Type B pancreatic cell (in vitro differentiated cells): ENCODE results near the gene CD300LD. TPM values are rescaled to one million over a fixed set of nuclear protein-coding genes. Genes with fewer than 3 reads are reported as not detected.

Experiments used
- DNase-seq: peaks from one replicate; pipeline ENCODE4 v3.0.0; 2021; ENCODE audit warnings: mixed read lengths; ENCODE audit not compliant: unreplicated experiment; ENCODE audit errors: extremely low spot score
- H3K27ac Mint-ChIP-seq: 2 replicates; pipeline ENCODE4 v1.8.0; 2021; ENCODE audit warnings: mild to moderate bottlenecking, mixed read lengths
- H3K27me3 Mint-ChIP-seq: 2 replicates; pipeline ENCODE4 v1.8.0; 2021; ENCODE audit warnings: mixed read lengths
- H3K36me3 Mint-ChIP-seq: 2 replicates; pipeline ENCODE4 v1.8.0; 2021; ENCODE audit warnings: mixed read lengths
- H3K4me1 Mint-ChIP-seq: one replicate; pipeline ENCODE4 v1.8.0; 2021; ENCODE audit warnings: mixed read lengths; ENCODE audit not compliant: unreplicated experiment
- H3K4me3 Mint-ChIP-seq: 2 replicates; pipeline ENCODE4 v1.8.0; 2021; ENCODE audit warnings: mild to moderate bottlenecking, mixed read lengths
- H3K9me3 Mint-ChIP-seq: 2 replicates; pipeline ENCODE4 v1.8.0; 2021; ENCODE audit warnings: mixed read lengths
- CTCF ChIP-seq: fragments of 200-600 bp; sonication (generic); conservative IDR thresholded peaks from 2 replicates; pipeline ENCODE4 v1.5.0; 2021; ENCODE audit warnings: antibody characterized with exemption, mild to moderate bottlenecking
- total RNA-seq: library from RNA; stranded (reverse); gene quantifications from 2 replicates; pipeline ENCODE4 v1.2.1, GENCODE V29; 2021; ENCODE audit warnings: low replicate concordance

CD300LD gene
- total RNA-seq, 1 donor from 2014 or later: not detected

GRCh38 chr17:74599023-74599399 lies 6.9 kb upstream of the CD300LD start:
- no peak for TF ChIP-seq CTCF
- H3K9me3 Mint-ChIP-seq: no peaks in the 10 kb centered on the region
- H3K4me3 Mint-ChIP-seq: no peak overlapping the region
- no peaks in the 10 kb centered on the region for H3K4me1 Mint-ChIP-seq
- H3K27ac Mint-ChIP-seq: no peak overlapping the region
- DNase-seq: no peak
- H3K36me3 Mint-ChIP-seq: no peaks in the 10 kb centered on the region
- H3K27me3 Mint-ChIP-seq: peaks cover 75% of the 10 kb centered on the region

DNA sequence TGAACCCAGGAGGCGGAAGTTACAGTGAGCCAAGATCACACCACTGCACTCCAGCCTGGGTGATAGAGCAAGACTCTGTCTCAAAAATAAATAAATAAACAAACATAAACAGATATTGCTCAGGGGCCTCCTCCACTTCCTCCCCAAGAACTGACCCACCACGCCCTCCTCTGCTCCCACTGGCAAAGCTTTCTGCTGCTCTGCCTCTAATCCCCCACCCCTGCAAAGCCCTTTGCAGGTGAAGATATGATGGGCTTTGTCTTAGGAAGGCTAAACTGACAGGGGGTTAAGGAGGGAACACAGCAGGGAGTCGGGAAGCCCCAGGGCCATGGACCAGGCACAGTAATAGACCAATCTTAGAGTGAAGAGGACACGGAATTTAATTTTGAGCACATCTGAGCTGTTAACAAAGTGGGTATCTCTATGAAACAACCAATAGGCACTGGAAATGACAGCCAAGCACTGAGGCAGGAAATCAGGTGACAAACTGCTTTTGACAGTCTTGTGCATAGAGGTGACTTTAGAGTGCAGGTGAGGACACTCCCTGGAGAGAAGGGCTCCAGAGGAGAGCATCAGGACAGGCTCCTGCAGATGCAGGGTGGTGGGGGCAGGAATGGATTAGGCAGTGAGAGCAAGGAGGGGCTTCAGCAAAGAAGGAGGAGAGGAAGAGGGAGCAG lies 6.4 kb upstream of the CD300LD start:
- no peaks in the 10 kb centered on the region for H3K9me3 Mint-ChIP-seq
- H3K27ac Mint-ChIP-seq: no peak overlapping the region
- peaks cover 72% of the 10 kb centered on the region for H3K27me3 Mint-ChIP-seq
- no peak for TF ChIP-seq CTCF
- H3K4me3 Mint-ChIP-seq: no peak overlapping the region
- DNase-seq: no peak
- H3K36me3 Mint-ChIP-seq: no peaks in the 10 kb centered on the region
- no peaks in the 10 kb centered on the region for H3K4me1 Mint-ChIP-seq

GRCh38 chr17:74597069-74597790 lies 5.1 kb upstream of the CD300LD start:
- no peaks in the 10 kb centered on the region for H3K4me1 Mint-ChIP-seq
- H3K27me3 Mint-ChIP-seq: peaks cover 75% of the 10 kb centered on the region
- no peaks in the 10 kb centered on the region for H3K36me3 Mint-ChIP-seq
- no peak overlapping the region for H3K4me3 Mint-ChIP-seq
- no peaks in the 10 kb centered on the region for H3K9me3 Mint-ChIP-seq
- no peak for DNase-seq
- TF ChIP-seq CTCF: no peak
- no peak overlapping the region for H3K27ac Mint-ChIP-seq

- Mint-ChIP-seq H3K9me3 (no peaks in the 10 kb centered on the region), H3K27ac (no peak overlapping the region), H3K4me1 (no peaks in the 10 kb centered on the region), H3K27me3 (peaks cover 61% of the 10 kb centered on the region), H3K36me3 (no peaks in the 10 kb centered on the region), H3K4me3 (no peak overlapping the region)
- no peak for TF ChIP-seq CTCF
- no peak for DNase-seq
Observed at GRCh38 chr17:74595037-74595750, 3.1 kb upstream of the CD300LD start.

GRCh38 chr17:74591503-74591902 lies 580 bp downstream of the CD300LD start:
- H3K27me3 Mint-ChIP-seq: peaks cover 37% of the 10 kb centered on the region
- H3K4me1 Mint-ChIP-seq: no peaks in the 10 kb centered on the region
- H3K36me3 Mint-ChIP-seq: no peaks in the 10 kb centered on the region
- H3K27ac Mint-ChIP-seq: no peak overlapping the region
- DNase-seq: no peak
- no peak overlapping the region for H3K4me3 Mint-ChIP-seq
- H3K9me3 Mint-ChIP-seq: no peaks in the 10 kb centered on the region
- TF ChIP-seq CTCF: no peak
